GM23248 (cell line): ENCODE data around the gene SETX. TPM values are rescaled to one million over a fixed set of nuclear protein-coding genes. Genes with fewer than 3 reads are reported as not detected.
A peak's percentile ranks its signal among the peaks of the same experiment; 100 is the strongest.

Experiments used
- DNase-seq: peaks from one replicate; pipeline ENCODE4 v3.0.0-alpha.2; 2015
- H2AFZ ChIP-seq: fragments of 200-600 bp; sonication (generic); 2 replicates; pipeline ENCODE4 v1.6.1; 2016; ENCODE audit warnings: antibody characterized with exemption
- H3F3A ChIP-seq: fragments of 200-600 bp; sonication (generic); 2 replicates; pipeline ENCODE4 v1.6.1; 2016; ENCODE audit warnings: mild to moderate bottlenecking, antibody characterized with exemption, mixed run types; ENCODE audit not compliant: insufficient read depth
- H3K27ac ChIP-seq: fragments of 200-600 bp; sonication (generic); 2 replicates; pipeline ENCODE4 v1.5.1; 2016; ENCODE audit warnings: mild to moderate bottlenecking
- H3K27me3 ChIP-seq: fragments of 200-600 bp; sonication (generic); replicated peaks from 2 replicates; pipeline ENCODE4 v1.6.1; 2016; ENCODE audit warnings: mild to moderate bottlenecking; ENCODE audit not compliant: insufficient read depth
- H3K36me3 ChIP-seq: fragments of 200-600 bp; sonication (generic); 2 replicates; pipeline ENCODE4 v1.6.1; 2016; ENCODE audit warnings: low read depth, mild to moderate bottlenecking
- H3K4me1 ChIP-seq: fragments of 200-600 bp; sonication (generic); 2 replicates; pipeline ENCODE4 v1.6.1; 2016; ENCODE audit warnings: mild to moderate bottlenecking; ENCODE audit not compliant: insufficient read depth
- H3K4me2 ChIP-seq: fragments of 200-600 bp; sonication (generic); one replicate; pipeline ENCODE4 v1.6.1; 2016; ENCODE audit warnings: mild to moderate bottlenecking; ENCODE audit not compliant: unreplicated experiment
- H3K4me3 ChIP-seq: fragments of 200-600 bp; sonication (generic); 2 replicates; pipeline ENCODE4 v1.5.1; 2016; ENCODE audit warnings: mild to moderate bottlenecking
- H3K79me2 ChIP-seq: fragments of 200-600 bp; sonication (generic); 2 replicates; pipeline ENCODE4 v1.6.1; 2016; ENCODE audit warnings: mild to moderate bottlenecking; ENCODE audit not compliant: insufficient read depth
- H3K9ac ChIP-seq: fragments of 200-600 bp; sonication (generic); 2 replicates; pipeline ENCODE4 v1.6.1; 2016; ENCODE audit warnings: mild to moderate bottlenecking
- H3K9me2 ChIP-seq: fragments of 200-600 bp; sonication (generic); 2 replicates; pipeline ENCODE4 v1.6.1; 2016; ENCODE audit warnings: mixed run types, mild to moderate bottlenecking, moderate library complexity; ENCODE audit not compliant: insufficient read depth
- H3K9me3 ChIP-seq: fragments of 200-600 bp; sonication (generic); one replicate; pipeline ENCODE4 v1.6.1; 2017; ENCODE audit warnings: low read depth
- H4K20me1 ChIP-seq: fragments of 200-600 bp; sonication (generic); 2 replicates; pipeline ENCODE4 v1.6.0; 2016; ENCODE audit not compliant: insufficient read depth
- EZH2 ChIP-seq: fragments of 200-600 bp; sonication (generic); IDR thresholded peaks from 2 replicates; pipeline ENCODE4 v1.6.1; 2018; ENCODE audit warnings: antibody characterized with exemption, mild to moderate bottlenecking; ENCODE audit not compliant: insufficient read depth, poor library complexity, severe bottlenecking
- EZH2phosphoT487 ChIP-seq: fragments of 200-600 bp; sonication (generic); IDR thresholded peaks from 2 replicates; pipeline ENCODE4 v1.6.1; 2018; ENCODE audit warnings: antibody characterized with exemption, moderate library complexity, mild to moderate bottlenecking, low read depth; ENCODE audit not compliant: insufficient read depth
- WGBS, 2 experiments: methylation state at CpG; one replicate each; pipeline ENCODE4 v1.1.6; 2015 to 2017; ENCODE audit warnings: low lambda C conversion rate in 2 of 2, low coverage in 1 of 2; ENCODE audit errors: missing lambda C conversion rate in 2 of 2; 5-methylcytosine and 5-hydroxymethylcytosine counted together
- in situ Hi-C: fragments of 300-500 bp; cut with MboI; formaldehyde crosslinking; loops from 2 replicates; pipeline ENCODE4 v1.15.0; 2020
- polyA plus RNA-seq: library from polyadenylated mRNA; unstranded; fragments of >200 nt; fragmentation: Nextera tagmentation; extraction: Ambion mirVana; gene quantifications from 2 replicates; pipeline ENCODE4 v1.2.1, GENCODE V29; 2016
- total RNA-seq: library from RNA; depleted of rRNA; stranded (reverse); fragments of >200 nt; shearing (Covaris generic); gene quantifications from 2 replicates; pipeline ENCODE4 v1.2.3, GENCODE V29; 2014; rRNA removed

The SETX gene
- total and polyA plus RNA-seq, 2 experiments from 2014 or later: 15.6 to 47.3 TPM

- no peak overlapping the region for H3K9ac ChIP-seq
- H3K4me2 ChIP-seq: no peak overlapping the region
- peaks cover 28% of the 10 kb centered on the region for H3K27me3 ChIP-seq
- peaks cover 11% of the 10 kb centered on the region; the same call in 1 of the 2 replicates for H3K4me1 ChIP-seq
- H3F3A ChIP-seq: no peaks in the 10 kb centered on the region
- 68 to 71% methylated on average over 8 of the region's 8 CpGs for WGBS, 2 experiments
- in situ Hi-C loops: no loop called here
- H3K27ac ChIP-seq: no peak overlapping the region
- no peaks in the 10 kb centered on the region for H4K20me1 ChIP-seq
- H2AFZ ChIP-seq: no peak overlapping the region
- DNase-seq: no peak
- H3K36me3 ChIP-seq: no peaks in the 10 kb centered on the region
- TF ChIP-seq EZH2phosphoT487: no peak
- no peak for TF ChIP-seq EZH2
- no peaks in the 10 kb centered on the region for H3K9me3 ChIP-seq
- H3K79me2 ChIP-seq: no peaks in the 10 kb centered on the region
- H3K4me3 ChIP-seq: no peak overlapping the region
- H3K9me2 ChIP-seq: no peaks in the 10 kb centered on the region
These were observed 136.6 kb downstream of the SETX start for GRCh38 chr9:132218208-132218607.

- Histone ChIP-seq H3K4me1 (peaks cover 11% of the 10 kb centered on the region; the same call in 1 of the 2 replicates), H3K27me3 (peaks cover 20% of the 10 kb centered on the region; the same call in 1 of the 2 replicates), H4K20me1 (no peaks in the 10 kb centered on the region), H3K79me2 (no peaks in the 10 kb centered on the region), H3K4me3 (no peak overlapping the region), H3K36me3 (no peaks in the 10 kb centered on the region), H3K27ac (no peak overlapping the region), H3K9me2 (no peaks in the 10 kb centered on the region), H3F3A (no peaks in the 10 kb centered on the region), H2AFZ (no peak overlapping the region), H3K4me2 (no peak overlapping the region), H3K9ac (no peak overlapping the region), H3K9me3 (no peaks in the 10 kb centered on the region)
- 52 to 57% methylated on average over 10 of the region's 10 CpGs for WGBS, 2 experiments
- peak; percentile 28 for DNase-seq
- in situ Hi-C loops: no loop called here
- TF ChIP-seq EZH2phosphoT487: no peak
- TF ChIP-seq EZH2: no peak
These were observed 137.7 kb downstream of the SETX start for GRCh38 chr9:132216861-132217619.

GRCh38 chr9:132214027-132214622 lies 140.7 kb downstream of the SETX start:
- no peaks in the 10 kb centered on the region for H3K9me3 ChIP-seq
- TF ChIP-seq EZH2 (no peak), EZH2phosphoT487 (no peak)
- H3K79me2 ChIP-seq: no peaks in the 10 kb centered on the region
- H4K20me1 ChIP-seq: no peaks in the 10 kb centered on the region
- no peaks in the 10 kb centered on the region for H3K36me3 ChIP-seq
- H3K9ac ChIP-seq: peak overlapping the region; percentile 59
- peaks cover 5% of the 10 kb centered on the region; the same call in 1 of the 2 replicates for H3K27me3 ChIP-seq
- DNase-seq: peak; percentile 95
- no peaks in the 10 kb centered on the region for H3F3A ChIP-seq
- in situ Hi-C loops: no loop called here
- H3K4me3 ChIP-seq: no peak overlapping the region
- no peaks in the 10 kb centered on the region for H3K9me2 ChIP-seq
- peaks cover 11% of the 10 kb centered on the region; the same call in 1 of the 2 replicates for H3K4me1 ChIP-seq
- 31 to 39% methylated on average over 10 to 18 of the region's 18 CpGs for WGBS, 2 experiments
- H3K27ac ChIP-seq: peak overlapping the region; percentile 47
- no peak overlapping the region for H2AFZ ChIP-seq
- peak overlapping the region; percentile 11 for H3K4me2 ChIP-seq

- Histone ChIP-seq H3K9ac (no peak overlapping the region), H3K4me1 (peaks cover 11% of the 10 kb centered on the region; the same call in 1 of the 2 replicates), H3K27me3 (peaks cover 6% of the 10 kb centered on the region; the same call in 1 of the 2 replicates), H3K79me2 (no peaks in the 10 kb centered on the region), H4K20me1 (no peaks in the 10 kb centered on the region), H3K27ac (no peak overlapping the region), H3K9me2 (no peaks in the 10 kb centered on the region), H3F3A (no peaks in the 10 kb centered on the region), H3K4me3 (no peak overlapping the region), H3K9me3 (no peaks in the 10 kb centered on the region), H3K4me2 (no peak overlapping the region), H2AFZ (no peak overlapping the region), H3K36me3 (no peaks in the 10 kb centered on the region)
- TF ChIP-seq EZH2phosphoT487 (no peak), EZH2 (no peak)
- no peak for DNase-seq
- in situ Hi-C loops: no loop called here
- 68 to 71% methylated on average over 6 to 7 of the region's 7 CpGs for WGBS, 2 experiments
These were observed 143.2 kb downstream of the SETX start for GRCh38 chr9:132211570-132211969.

Other genes with a start within 250 kb of the SETX start
- 1.5 and 2.5 TPM in 2 replicates for gene NTNG2, start 192.9 kb downstream of the SETX start, total RNA-seq
- 0.11 and 0.13 TPM in 2 replicates for gene NTNG2, start 192.9 kb downstream of the SETX start, polyA plus RNA-seq
- gene TTF1, start 51.9 kb upstream of the SETX start, total RNA-seq: 3.2 and 6.7 TPM in 2 replicates
- gene TTF1, start 51.9 kb upstream of the SETX start, polyA plus RNA-seq: 5.3 and 5.8 TPM in 2 replicates
- not detected in 2 replicates for gene CFAP77, start 55.2 kb upstream of the SETX start, total RNA-seq
- not detected in 2 replicates for gene CFAP77, start 55.2 kb upstream of the SETX start, polyA plus RNA-seq
- not detected in 2 replicates for gene BARHL1, start 227.6 kb upstream of the SETX start, total RNA-seq
- not detected in 2 replicates for gene BARHL1, start 227.6 kb upstream of the SETX start, polyA plus RNA-seq